LNCAP (cell line): ENCODE results near the gene IL17B.

Experiments used
- TF ChIP-seq, protein P1 (sequence below): fragments of 450-650 bp; IDR thresholded peaks from 2 replicates; pipeline ENCODE4 v1.5.1; 2017; ENCODE audit warnings: mild to moderate bottlenecking

The IL17B gene

DNA sequence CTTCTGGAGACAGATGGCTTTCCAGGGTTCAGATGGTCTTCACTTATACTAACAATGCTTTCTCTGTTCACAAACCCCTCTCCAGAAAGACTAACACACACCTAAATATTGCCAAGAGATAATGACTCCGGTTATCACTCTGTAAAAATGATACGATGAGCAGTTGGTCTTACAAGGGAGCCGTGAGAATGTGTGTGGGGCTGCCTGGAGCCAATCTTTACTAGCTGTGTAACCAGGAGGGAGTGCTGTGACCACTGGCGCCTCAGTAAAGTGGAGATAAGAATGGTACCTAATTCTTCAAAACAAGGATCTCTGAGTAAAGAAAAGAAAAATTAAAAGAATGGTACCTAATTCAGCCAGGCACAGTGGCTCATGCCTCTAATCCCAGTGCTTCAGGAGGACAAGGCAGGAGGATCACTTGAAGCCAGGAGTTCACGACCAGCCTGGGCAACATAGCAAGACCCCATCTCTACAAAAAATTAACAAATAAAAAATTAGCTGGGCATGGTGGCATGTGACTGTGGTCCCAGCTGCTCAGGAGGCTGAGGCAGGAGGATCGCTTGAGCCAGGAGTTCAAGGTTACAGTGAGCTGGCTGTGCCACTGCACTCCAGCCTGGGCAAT is 39.9 kb upstream of the IL17B start:
- TF ChIP-seq, protein P1, sequence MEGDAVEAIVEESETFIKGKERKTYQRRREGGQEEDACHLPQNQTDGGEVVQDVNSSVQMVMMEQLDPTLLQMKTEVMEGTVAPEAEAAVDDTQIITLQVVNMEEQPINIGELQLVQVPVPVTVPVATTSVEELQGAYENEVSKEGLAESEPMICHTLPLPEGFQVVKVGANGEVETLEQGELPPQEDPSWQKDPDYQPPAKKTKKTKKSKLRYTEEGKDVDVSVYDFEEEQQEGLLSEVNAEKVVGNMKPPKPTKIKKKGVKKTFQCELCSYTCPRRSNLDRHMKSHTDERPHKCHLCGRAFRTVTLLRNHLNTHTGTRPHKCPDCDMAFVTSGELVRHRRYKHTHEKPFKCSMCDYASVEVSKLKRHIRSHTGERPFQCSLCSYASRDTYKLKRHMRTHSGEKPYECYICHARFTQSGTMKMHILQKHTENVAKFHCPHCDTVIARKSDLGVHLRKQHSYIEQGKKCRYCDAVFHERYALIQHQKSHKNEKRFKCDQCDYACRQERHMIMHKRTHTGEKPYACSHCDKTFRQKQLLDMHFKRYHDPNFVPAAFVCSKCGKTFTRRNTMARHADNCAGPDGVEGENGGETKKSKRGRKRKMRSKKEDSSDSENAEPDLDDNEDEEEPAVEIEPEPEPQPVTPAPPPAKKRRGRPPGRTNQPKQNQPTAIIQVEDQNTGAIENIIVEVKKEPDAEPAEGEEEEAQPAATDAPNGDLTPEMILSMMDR = no peak

DNA sequence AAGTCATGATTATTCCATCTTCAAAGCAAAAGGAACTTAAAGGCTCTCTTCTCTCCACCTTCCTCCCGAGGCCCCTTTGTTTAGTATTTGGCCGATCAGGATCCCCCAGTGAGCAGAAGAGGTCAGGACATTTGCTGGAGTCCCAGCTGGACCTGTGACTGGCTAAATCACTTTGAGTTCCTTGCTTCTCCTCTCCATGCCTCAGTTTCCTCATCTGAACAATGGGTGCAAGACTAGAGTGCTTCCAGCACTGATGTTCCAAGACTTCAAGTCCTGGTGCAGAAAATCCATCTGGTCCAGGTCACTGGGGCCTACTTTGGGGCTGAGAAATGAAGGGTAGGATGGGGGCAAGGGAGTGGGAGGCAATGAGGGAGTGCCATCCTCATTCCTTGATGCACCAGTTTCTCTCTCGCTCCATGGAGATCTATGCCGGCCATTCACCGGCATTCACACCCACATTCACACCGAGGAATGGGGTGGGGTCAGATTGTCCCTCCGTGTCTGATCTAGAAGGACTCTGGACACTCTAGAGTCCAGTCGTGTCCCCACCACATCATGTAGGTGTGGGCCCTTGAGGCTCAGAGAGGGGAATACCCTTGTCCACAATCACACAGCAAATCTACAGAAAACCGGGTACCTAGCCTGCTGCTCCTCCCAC is 38.7 kb upstream of the IL17B start:
- TF ChIP-seq, protein P1 = no peak

DNA sequence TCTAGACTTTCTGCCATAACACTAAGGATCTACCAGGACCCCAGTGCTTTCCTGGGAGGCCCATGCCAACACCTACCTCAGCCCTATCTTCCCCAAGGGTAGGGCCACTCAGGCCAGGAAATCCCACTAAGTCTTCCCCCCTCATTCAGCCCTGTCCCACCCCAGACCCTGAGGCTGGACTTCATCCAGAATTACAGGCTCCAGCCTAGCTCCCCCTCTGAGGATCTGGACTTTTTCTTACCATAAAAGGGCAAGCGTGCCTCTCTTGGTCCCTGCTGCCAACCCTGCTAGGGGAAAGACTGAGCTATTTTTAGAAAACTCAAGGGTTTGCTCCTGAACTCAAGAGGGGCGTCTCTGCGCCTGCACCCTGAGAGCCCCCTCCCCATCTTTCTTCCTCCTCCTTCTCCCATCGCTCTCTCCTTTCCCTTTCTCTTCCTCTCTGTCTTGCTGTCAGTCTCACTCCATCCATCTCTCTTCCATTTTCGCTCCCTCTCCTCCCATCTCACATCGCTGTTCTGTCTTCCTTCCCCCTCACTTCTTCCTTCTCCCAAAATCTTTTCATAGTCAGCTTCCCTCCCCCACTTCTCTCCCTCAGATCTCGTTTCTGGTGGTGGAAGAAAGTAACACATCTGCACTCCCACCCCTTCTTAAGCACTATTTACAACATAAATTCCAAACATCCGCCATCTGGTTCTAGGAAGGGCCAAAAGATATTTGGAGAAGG is 38.1 kb upstream of the IL17B start:
- TF ChIP-seq, protein P1 = no peak

DNA sequence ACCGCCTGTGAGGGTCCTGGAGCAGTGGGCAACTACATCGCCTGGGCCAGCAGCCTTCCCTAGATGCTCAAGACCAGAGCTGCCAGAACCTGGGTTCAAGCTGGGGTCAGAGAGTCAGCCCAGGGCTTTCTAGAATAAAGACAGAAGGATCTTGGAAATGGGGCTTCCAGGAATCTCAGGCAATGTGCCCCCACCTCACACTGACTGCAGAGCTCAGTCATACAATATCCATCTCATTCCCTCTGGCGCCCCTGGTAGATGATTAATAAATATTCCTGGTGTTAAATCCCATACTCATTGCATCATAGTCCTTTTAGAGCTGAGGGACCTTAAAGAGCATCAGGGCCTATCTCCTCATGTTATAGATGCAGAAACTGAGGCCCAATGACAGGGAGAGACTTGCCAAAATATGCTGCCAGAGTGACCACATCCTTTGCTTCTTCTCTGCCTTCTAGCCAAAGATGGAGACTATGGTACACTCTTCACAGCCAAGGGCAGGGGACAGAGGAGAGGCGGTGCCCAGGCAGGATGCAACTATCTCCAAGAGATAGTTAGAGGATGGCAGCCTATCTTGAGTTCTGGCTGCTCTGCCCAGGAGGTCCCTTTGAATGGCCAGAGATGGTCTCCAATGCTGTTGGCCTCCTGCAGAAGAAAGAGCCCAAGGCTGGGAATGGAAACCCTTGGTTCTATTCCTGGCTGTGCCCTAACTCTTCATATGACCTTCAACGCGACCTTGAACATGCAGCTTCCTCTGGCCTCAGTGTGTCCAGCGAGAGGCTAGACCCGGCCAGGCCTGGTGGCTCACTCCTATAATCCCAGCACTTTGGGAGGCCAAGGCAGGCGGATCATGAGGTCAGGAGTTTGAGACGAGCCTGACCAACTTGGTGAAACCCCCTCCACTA is 36.2 kb upstream of the IL17B start:
- TF ChIP-seq, protein P1 = no peak

DNA sequence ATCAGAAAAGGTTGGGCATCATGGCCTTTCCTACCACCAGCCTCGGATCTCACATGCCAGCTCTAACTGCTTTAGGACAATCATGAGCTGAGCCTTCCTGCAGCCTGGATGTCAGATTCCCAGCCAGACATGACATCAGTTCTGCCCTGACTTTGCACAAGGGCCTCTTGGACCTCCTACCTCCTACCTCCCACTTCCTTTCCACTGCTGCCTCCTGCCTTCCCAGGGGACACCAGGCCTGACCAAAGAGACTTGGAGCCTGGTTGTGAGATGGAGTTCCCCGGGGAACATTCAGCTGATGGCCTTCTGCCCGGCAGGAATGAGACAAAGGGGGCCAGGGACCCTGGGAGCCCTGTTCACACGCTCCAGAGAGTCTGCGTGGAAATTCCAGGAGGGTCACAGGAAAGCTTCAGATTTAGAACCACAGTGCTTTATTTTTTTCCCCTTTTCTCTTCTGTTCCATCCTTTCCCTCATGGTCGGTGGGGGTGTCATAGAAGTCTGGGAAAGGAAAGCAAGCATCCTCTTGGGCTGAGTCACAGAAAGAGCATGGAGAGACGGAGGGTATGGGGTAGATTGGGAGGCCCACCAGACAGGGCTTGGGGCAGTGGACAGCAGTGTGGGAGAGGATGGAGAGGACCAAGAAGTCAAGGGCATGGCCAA is 35.4 kb upstream of the IL17B start:
- TF ChIP-seq, protein P1 = no peak

DNA sequence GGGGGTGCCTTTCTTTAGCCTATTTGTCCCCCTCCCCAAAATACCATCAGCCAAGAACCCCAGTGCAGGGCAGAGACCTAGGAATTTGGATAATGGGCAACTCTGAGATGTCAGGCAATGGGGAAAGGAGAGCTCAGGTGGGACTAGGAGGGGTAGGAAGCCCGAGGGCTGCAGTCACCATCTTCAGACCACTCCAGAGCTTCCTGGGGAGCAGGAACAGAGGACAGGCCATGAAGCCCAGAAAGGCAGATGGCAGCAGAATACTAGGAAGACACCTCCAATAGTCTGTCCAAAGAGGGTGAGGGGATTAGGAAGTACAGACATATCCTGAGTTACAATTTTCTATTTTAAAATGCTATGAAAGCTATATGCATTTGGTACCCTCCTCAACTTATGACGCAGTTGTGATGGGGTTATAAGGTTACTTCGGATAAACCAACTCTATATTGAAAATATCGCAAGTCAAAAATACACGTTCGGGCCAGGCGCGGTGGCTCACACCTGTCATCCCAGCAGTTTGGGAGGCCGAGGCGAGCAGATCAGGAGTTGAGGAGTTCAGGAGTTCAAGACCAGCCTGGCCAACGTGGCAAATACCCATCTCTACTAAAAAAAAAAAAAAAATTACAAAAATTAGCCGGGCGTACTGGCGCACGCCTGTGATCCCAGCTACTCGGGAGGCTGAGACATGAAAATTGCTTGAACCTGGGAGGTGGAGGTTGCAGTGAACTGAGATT is 34.6 kb upstream of the IL17B start:
- TF ChIP-seq, protein P1 = no peak
